NAMALWA (cell line): ENCODE results near the gene EMP2.
A peak's percentile ranks its signal among the peaks of the same experiment; 100 is the strongest.
"Not testable (repeated sequence)": the region's sequence is repeated elsewhere in the genome, so short reads cannot be mapped to it uniquely, and the experiment has no call there.

Experiments used
- DNase-seq: peaks from one replicate; pipeline ENCODE4 v3.0.0-alpha.2; 2015; ENCODE audit warnings: low spot score

EMP2 gene

GRCh38 chr16:10578474-10579316 lies 1.7 kb downstream of the EMP2 start:
- no peak for DNase-seq

DNA sequence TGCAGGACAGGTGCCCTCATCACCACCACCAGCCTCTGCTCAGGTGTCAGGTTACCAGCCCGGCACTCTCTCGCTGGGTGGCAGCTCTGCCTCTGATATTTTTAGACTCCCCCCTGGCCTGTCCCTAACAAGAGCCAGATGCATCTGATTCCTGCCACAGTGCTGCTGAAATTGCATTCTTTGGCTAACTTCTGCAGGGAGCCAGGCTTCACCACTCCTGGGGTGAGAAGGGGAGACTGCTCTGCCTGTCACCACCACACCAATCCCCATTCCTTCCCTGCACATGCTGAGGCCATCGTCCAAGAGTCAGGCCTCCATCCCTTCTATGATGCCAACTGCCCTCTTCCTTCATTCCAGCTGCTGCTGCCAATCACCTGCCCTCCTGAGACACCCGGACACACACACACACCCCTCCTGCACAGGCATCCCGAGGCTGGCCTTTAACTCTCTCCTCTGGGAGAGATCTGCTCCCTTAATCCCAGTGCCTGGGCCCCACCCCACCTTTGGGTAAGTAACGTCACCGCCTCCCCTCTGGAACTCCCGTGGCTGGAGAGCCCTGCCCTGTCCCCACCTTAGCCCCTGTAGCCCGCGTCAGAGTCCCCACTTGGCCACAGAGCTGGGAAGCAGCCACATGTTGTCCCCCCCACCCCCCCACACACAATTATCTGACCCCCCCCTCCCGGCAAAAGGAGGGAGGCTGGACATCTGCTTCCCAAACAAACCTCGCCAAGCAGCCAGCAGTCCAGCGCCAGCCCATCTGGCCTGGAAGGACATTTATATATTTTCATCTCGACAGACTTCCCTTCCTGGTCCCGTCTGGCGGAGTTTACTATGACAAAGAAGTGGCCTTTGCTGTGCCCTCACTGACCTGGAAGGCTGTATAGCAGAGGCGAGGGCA lies 2.8 kb downstream of the EMP2 start:
- DNase-seq = no peak

DNA sequence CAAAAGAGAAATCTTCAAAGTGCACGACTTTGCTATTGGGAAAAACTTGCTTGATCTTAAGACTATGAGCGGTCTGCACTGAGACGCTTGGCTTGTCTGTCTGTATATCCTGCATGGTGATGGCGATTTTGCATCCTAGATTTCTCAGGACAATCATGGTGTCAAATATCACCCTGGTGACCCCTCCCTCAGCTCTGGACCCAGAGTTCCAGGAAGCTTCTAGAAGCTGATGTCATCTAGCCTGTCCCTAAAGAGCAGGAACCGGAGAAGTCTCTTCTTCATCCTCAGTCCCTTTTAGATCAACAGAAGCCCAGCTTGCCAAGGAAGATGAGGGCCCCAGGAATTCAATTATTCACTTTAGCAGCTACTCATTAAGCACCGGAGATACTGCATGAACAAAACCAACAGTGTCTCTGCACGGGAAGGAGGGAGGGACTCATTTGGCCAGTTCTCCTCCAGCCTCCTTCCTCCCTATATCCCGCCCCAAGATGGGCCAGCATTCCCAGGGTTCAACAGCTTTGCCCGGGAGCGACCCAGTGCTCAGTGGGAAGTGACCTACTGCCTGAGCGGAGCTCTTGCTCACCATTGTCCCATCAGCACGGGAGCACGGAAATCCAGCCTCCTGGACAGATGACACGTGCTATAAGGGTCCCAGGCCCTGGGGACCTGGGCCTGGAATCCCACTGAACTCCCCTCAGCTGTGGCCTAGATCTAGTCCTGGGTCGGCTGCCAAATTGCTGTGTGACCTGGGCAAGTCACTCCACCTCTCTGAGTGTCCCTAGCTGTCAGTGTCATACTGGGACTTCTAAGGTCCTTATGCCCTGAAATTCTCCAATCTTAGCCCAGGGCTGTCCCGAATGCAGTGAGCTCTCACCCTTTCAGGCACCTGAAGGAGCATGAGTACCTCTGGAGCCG lies 3.8 kb downstream of the EMP2 start:
- no peak for DNase-seq

DNA sequence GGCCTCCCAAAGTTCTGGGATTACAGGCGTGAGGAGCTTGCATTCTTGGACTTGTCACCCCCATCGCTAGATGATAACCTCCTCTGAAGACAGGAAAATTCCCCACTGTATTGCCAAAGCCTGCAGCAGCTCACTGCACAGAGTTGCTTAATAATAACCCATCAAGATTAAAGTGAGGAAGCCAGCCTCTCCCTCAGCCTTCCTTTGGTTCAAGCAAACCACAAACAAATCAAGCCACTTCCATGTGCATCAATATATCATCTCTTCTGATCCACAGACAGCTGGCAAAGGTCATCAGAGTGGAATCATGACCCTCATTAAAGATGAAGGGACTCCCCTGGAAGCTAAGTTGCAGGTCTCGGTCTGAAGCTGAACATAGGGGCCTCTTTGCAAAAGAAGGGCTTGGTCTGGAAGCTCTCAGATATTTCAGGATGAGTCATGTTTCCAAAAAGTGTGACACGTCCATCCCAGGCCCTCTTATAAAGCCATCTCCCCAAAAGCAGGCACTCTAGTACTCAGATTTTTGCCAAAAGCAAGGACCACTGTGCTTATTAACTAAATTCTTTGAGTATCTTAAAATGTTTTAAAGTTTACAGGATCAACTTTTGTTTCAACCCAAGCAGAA lies 4.8 kb downstream of the EMP2 start:
- no peak for DNase-seq

GRCh38 chr16:10572611-10573010 lies 7.8 kb downstream of the EMP2 start:
- DNase-seq = no peak

DNA sequence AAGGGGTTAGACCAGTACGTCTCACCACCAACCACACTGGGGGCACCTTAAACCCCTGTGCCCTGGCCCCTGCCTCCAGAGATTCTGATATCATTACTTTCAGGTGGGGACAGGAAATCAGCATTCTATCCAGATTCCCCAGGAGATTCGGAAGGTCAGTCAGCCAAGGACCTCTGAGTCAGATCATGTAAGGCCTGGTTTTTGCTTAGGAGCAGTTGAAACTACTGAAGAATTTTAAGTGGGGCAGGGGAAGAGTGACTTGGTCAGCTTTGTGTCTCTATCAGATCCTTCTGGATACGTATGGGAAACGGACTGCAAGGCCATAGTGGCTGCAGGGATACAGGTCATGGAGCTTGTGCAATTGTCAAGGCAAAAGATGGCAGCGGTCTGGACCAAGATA lies 9.0 kb downstream of the EMP2 start:
- no peak for DNase-seq

DNA sequence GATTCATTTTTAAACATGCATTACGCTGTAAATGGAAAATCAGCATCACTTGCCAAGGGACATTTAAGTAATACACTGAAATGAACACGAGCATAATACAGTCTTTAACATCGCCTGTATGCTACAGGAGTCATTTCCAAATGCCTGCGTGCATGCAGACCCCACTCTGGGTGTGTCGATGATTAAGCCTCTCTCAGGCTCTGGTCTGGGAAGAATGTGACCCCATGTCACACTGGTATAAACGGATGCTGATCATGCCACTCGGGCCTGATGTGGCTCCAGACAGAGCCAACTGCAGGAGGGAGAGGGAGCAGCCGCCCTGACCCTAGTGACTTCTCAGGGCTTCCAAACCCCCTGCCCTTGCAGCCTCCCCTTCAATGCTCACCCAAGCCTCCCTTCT lies 10.8 kb downstream of the EMP2 start:
- DNase-seq = no peak

- DNase-seq = peak; percentile 30
Observed at GRCh38 chr16:10566613-10567012, 13.8 kb downstream of the EMP2 start.

- no peak for DNase-seq
Observed at GRCh38 chr16:10565167-10565566, 15.2 kb downstream of the EMP2 start.

DNA sequence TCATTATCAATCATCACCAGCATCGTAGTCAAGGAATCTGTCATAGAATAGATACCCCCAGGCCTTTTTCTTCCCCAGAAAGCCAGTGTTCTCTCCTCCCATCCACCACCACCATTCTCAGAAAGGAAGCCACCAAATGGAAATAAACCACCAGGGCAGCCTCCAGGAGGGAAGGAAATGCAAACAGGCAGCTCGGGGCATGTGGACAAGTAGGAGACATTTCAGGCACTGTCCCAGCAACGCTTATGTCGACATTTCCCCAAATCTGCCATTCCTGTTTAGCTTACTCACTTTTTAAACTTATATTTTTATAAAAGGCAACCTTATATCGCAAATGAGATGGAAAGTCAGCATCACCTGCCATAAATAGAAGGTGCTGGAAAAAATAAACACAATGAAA lies 15.8 kb downstream of the EMP2 start:
- DNase-seq = no peak

GRCh38 chr16:10562361-10562899 lies 18.0 kb downstream of the EMP2 start:
- DNase-seq = no peak

DNA sequence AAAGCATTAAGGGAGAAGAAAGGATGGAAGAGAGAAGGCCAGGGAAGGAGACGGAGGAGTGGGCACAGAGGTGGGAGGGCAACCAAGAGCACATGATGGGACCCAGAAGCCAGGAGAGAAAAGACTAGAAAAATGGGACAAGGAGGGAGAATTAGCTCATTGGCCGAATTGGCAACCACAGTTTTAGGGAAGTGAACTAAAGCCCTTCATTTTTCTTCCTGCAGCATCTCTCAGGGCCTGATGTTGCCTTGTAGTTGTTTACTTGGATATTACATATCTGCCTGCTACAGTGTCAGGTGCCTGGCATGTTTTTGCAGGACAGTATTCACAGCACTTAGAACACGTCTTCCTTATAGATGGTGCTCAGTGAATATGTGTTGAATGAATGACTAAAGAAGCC lies 19.0 kb downstream of the EMP2 start:
- DNase-seq = no peak

DNA sequence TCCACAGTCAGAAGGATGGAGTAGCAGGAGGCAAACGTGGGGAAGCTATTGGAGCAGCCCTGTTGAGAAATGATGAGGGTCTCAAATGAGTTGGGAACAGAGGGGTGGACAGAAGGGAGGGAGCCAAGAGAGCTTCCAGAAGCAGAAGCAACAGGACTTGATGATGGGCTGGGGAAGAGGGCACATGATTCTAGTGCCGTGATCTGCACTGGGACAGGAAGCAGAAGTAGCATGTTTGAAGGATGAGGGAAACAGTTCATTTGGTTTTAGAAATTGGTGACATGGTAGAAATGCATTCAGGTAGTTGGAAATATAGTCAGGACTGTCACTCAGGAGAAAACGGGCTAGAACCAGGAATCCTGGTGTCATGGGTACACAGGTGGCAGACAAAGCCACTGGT lies 19.4 kb downstream of the EMP2 start:
- no peak for DNase-seq

DNA sequence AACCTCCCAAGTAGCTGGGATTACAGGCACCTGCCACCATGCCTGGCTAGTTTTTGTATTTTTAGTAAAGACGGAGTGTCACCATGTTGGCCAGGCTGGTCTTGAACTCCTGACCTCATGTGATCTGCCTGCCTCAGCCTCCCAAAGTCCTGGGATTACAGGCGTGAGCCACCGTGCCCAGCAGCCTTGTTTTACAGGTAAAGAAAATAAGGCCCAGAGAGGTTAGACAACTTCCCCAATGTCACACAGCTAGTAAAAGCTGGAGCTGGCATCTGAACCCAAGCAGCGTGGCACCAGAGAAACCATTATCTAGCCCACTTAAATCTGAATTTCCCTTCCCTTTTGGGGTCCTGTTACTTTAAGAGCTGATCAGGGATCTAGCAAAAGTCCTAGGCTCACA lies 20.6 kb downstream of the EMP2 start:
- DNase-seq = not testable (repeated sequence)

- no peak for DNase-seq
Observed at GRCh38 chr16:10558746-10559641, 21.4 kb downstream of the EMP2 start.

DNA sequence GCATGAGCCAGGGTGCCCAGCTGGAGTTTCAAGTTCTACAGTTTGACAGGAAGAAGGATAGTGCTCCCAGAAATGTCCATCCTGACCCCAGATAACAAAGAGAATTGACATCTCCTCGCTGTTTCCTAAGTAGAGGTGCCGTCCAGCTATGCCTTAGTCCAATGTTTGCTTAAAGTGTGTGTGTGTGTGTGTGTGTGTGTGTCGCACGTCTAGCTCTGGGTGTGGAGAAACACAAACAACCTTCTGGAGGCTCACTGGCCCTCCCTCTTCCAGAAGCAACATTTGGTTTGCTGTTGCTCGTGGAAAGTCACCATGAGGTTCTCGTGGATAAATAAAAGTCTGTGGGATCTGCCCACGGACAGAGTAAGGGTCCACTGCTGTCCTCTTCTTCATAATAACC lies 22.1 kb downstream of the EMP2 start:
- DNase-seq = no peak

- DNase-seq = no peak
Observed at GRCh38 chr16:10557750-10558149, 22.6 kb downstream of the EMP2 start.

GRCh38 chr16:10556236-10556635 lies 24.2 kb downstream of the EMP2 start:
- DNase-seq = no peak

GRCh38 chr16:10554569-10554968 lies 25.8 kb downstream of the EMP2 start:
- no peak for DNase-seq

DNA sequence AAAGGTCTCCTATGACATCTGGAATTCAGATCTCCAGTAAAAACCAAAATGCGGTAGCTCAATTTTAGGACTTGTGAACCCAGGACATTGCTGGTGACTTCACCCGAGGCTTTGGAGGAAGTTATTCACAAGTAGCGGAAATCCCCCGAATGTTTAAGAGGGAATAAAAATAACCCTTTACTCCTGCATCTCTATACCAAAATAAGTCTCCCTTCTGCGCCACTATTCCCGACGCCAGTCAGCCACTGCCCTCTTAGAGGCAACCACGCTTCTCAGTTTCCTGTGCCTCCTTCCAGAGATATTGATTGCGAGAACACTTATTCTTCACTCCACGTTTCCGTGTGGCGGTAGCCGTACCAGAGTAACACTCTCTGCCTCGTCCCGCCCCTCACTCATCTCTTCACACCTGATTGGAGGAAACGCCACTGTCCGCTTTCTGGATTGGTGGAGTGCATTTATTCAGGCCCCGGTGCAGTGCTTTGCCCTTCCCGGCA lies 27.4 kb downstream of the EMP2 start:
- peak; percentile 91 for DNase-seq
